A673 (cell line): ENCODE results near the gene GNG5. TPM values are rescaled to one million over a fixed set of nuclear protein-coding genes. Genes with fewer than 3 reads are reported as not detected.
"Not testable (repeated sequence)": the region's sequence is repeated elsewhere in the genome, so short reads cannot be mapped to it uniquely, and the experiment has no call there.

Experiments
- BruUV-seq: library from RNA; stranded (reverse); fragments of 400-500 nt; replicated peaks from 2 replicates; lab custom pipeline; 2021; lab: Mats Ljungman, UMichigan
- CTCF ChIA-PET: fragments of 300-600 bp; sonication (Branson Sonifier 250); formaldehyde crosslinking; loops from one replicate; lab custom pipeline; 2022; ENCODE audit warnings: antibody characterized with exemption; lab: Charles Lee
- POLR2A ChIA-PET: fragments of 300-600 bp; sonication (Branson Sonifier 250); formaldehyde crosslinking; loops from one replicate; lab custom pipeline; 2022; ENCODE audit warnings: antibody characterized with exemption; ENCODE audit not compliant: low non-redundant PET; lab: Charles Lee
- DNase-seq: peaks from one replicate; pipeline ENCODE4 v3.0.0-alpha.2; 2015; ENCODE audit warnings: low spot score
- H3K27ac ChIP-seq: fragments of 200-600 bp; sonication (generic); 2 replicates; pipeline ENCODE4 v1.5.1; 2016; ENCODE audit warnings: mixed run types, low read depth, mild to moderate bottlenecking, mixed read lengths, antibody characterized with exemption, low read length; ENCODE audit not compliant: poor library complexity, severe bottlenecking
- H3K27me3 ChIP-seq: fragments of 200-600 bp; sonication (generic); replicated peaks from 2 replicates; pipeline ENCODE4 v1.6.1; 2017; ENCODE audit warnings: mixed run types, low read depth, mild to moderate bottlenecking, mixed read lengths, antibody characterized with exemption, low read length; ENCODE audit not compliant: insufficient read depth, poor library complexity
- H3K36me3 ChIP-seq: fragments of 200-600 bp; sonication (generic); 2 replicates; pipeline ENCODE4 v1.6.1; 2016; ENCODE audit warnings: mixed run types, mild to moderate bottlenecking, mixed read lengths, antibody characterized with exemption, low read length; ENCODE audit not compliant: insufficient read depth, poor library complexity, severe bottlenecking
- H3K4me1 ChIP-seq: fragments of 200-600 bp; sonication (generic); 2 replicates; pipeline ENCODE4 v1.6.1; 2017; ENCODE audit warnings: mixed run types, mild to moderate bottlenecking, mixed read lengths, antibody characterized with exemption, low read length; ENCODE audit not compliant: insufficient read depth, poor library complexity, severe bottlenecking
- H3K4me3 ChIP-seq: fragments of 200-600 bp; sonication (generic); 2 replicates; pipeline ENCODE4 v1.5.1; 2016; ENCODE audit warnings: low read depth, mixed run types, mild to moderate bottlenecking, mixed read lengths, low read length; ENCODE audit not compliant: poor library complexity, severe bottlenecking
- H3K9me3 ChIP-seq: fragments of 200-600 bp; sonication (generic); 2 replicates; pipeline ENCODE4 v1.6.1; 2016; ENCODE audit warnings: mixed run types, low read depth, mild to moderate bottlenecking, mixed read lengths, antibody characterized with exemption, low read length; ENCODE audit not compliant: poor library complexity, severe bottlenecking
- EZH2 ChIP-seq: fragments of 200-600 bp; sonication (generic); IDR thresholded peaks from 2 replicates; pipeline ENCODE4 v1.6.1; 2017; ENCODE audit warnings: borderline replicate concordance, low read depth, mild to moderate bottlenecking, mixed read lengths, antibody characterized with exemption, low read length; ENCODE audit not compliant: poor library complexity, severe bottlenecking
- intact Hi-C: fragments of 100-400 bp; cut with micrococcal nuclease; formaldehyde crosslinking; loops from one replicate; pipeline ENCODE4 v1.10.0; 2022; ENCODE audit not compliant: unreplicated experiment
- total RNA-seq: library from RNA; stranded (reverse); gene quantifications from 2 replicates; pipeline ENCODE4 v1.2.3, GENCODE V29; 2021
- TF ChIP-seq, protein P1 (sequence below): fragments of 300-800, 200-600 bp; sonication (generic); conservative IDR thresholded peaks from 2 replicates; pipeline ENCODE4 v1.5.1; 2017; ENCODE audit warnings: low read depth, mild to moderate bottlenecking, antibody characterized with exemption, low read length, moderate library complexity, mixed read lengths

The GNG5 gene
- total RNA-seq, 1 experiment from 2014 or later: 119 TPM

DNA sequence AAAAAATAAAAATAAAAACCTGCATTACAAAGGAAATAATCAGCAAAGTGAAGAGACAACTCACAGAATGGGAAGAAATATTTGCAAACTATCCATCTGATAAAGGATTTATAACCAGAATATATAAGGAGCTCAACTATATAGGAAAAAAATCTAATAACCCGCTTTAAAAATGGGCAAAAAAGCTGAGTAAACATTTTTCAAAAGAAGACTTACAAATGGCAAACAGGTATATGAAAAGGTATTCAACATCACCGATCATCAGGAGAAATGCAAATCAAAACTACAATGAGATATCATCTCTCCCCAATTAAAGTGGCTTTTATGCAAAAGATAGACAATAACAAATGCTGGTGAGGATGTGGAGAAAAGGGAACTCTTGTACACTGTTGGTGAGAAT is 3.8 kb upstream of the GNG5 start:
- Histone ChIP-seq H3K4me3 (no peak overlapping the region), H3K4me1 (no peaks in the 10 kb centered on the region), H3K9me3 (peaks cover 8% of the 10 kb centered on the region), H3K27me3 (no peaks in the 10 kb centered on the region), H3K36me3 (no peaks in the 10 kb centered on the region), H3K27ac (no peak overlapping the region)
- no peak for DNase-seq
- no TSS peak for BruUV-seq
- TF ChIP-seq, protein P1, sequence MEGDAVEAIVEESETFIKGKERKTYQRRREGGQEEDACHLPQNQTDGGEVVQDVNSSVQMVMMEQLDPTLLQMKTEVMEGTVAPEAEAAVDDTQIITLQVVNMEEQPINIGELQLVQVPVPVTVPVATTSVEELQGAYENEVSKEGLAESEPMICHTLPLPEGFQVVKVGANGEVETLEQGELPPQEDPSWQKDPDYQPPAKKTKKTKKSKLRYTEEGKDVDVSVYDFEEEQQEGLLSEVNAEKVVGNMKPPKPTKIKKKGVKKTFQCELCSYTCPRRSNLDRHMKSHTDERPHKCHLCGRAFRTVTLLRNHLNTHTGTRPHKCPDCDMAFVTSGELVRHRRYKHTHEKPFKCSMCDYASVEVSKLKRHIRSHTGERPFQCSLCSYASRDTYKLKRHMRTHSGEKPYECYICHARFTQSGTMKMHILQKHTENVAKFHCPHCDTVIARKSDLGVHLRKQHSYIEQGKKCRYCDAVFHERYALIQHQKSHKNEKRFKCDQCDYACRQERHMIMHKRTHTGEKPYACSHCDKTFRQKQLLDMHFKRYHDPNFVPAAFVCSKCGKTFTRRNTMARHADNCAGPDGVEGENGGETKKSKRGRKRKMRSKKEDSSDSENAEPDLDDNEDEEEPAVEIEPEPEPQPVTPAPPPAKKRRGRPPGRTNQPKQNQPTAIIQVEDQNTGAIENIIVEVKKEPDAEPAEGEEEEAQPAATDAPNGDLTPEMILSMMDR: no peak
- TF ChIP-seq EZH2: no peak
- ChIA-PET POLR2A (no interaction called here), CTCF (no interaction called here)
- intact Hi-C loops: no loop called here

DNA sequence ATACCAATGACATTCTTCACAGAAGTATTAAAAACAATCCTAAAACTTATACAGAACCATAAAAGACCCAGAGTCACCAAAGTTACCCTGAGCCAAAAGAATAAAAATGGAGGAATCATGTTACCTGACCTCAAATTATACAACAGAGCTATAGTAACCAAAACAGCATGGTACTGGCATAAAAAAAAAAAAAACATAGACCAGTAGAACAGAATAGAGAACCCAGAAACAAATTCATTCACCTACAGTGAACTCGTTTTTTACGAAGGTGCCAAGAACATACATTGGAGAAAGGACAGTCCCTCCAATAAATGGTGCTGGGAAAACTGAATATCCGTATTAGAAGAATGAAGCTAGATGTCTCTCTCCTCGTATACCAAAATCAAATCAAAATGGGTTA is 2.6 kb upstream of the GNG5 start:
- Histone ChIP-seq H3K4me1 (peaks cover 5% of the 10 kb centered on the region), H3K4me3 (no peak overlapping the region), H3K27ac (no peak overlapping the region), H3K36me3 (no peaks in the 10 kb centered on the region), H3K9me3 (peaks cover 8% of the 10 kb centered on the region), H3K27me3 (no peaks in the 10 kb centered on the region)
- CTCF ChIA-PET: no interaction called here
- no TSS peak for BruUV-seq
- no peak for DNase-seq
- POLR2A ChIA-PET: no interaction called here
- intact Hi-C loops: no loop called here
- no peak for TF ChIP-seq EZH2
- TF ChIP-seq, protein P1: no peak

DNA sequence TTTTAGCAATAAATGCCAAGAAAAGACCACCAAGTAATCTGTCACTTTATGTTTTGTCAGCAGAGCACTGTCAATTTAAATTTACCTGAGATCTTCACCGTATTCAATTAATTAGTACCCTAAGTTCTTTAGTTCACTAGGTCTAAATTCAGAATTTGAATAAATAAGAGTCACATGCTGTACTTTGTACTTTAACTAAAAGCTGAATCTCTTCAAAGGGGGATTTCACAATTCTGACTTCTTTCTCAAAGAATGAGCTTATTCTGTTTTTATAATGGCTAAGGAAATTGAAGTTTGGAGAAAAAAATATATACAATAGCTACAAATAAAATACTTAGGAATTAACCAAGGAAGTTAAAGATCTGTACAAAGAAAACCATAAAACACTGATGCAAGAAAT is 2.1 kb upstream of the GNG5 start:
- Histone ChIP-seq H3K27ac (no peak overlapping the region), H3K4me3 (no peak overlapping the region), H3K27me3 (no peaks in the 10 kb centered on the region), H3K4me1 (peaks cover 9% of the 10 kb centered on the region), H3K36me3 (no peaks in the 10 kb centered on the region), H3K9me3 (peaks cover 8% of the 10 kb centered on the region)
- intact Hi-C loops: no loop called here
- no peak for DNase-seq
- no peak for TF ChIP-seq EZH2
- TF ChIP-seq, protein P1: no peak
- POLR2A ChIA-PET: no interaction called here
- BruUV-seq: no TSS peak
- CTCF ChIA-PET: no interaction called here

DNA sequence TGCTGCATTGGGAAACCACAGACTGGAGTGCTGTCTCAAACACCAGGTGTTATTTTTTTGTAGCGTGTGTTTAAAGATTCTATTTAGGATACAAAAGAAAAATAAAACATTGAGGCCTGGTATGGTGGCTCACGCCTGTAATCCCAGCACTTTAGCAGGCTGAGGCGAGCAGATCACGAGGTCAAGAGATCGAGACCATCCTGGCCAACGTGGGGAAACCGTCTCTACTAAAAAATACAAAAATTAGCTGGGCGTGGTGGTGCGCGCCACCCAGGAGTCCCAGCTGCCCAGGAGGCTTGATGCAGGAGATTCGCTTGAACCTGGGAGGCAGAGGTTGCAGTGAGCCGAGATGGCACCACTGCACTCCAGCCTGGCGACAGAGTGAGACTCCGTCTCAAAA is 1.5 kb upstream of the GNG5 start:
- DNase-seq, H3K36me3 ChIP-seq, BruUV-seq, CTCF ChIA-PET, H3K4me3 ChIP-seq, H3K27ac ChIP-seq, H3K9me3 ChIP-seq, POLR2A ChIA-PET, H3K27me3 ChIP-seq: not testable (repeated sequence)
- peaks cover 16% of the 10 kb centered on the region for H3K4me1 ChIP-seq
- intact Hi-C loops: loop anchor here (2.0 kb wide), 1 partner anchor 113 kb away; no protein-coding TSS in a partner anchor
